ENCODE results near the gene BNIP1.
"Not testable (repeated sequence)": the region's sequence is repeated elsewhere in the genome, so short reads cannot be mapped to it uniquely, and the experiment has no call there.

Gene BNIP1

DNA sequence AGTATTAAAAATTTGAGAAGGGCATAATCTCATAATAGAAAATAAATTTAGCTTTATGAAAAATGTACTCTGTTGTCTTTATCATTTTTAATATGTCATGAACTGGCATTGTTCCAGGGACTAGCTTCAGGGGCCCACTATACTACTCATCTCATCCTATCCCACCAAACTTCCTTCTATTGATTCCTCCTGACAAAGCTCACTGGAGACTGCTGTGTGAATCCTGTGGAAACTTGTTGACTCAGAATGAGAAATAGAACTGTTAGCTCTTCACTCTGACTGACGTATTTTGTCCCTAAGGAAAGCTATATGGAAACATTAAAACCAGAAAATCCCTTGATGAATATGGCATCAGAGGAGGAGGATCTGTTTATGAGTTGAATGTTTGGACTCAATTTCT, 29.8 kb upstream of the BNIP1 start:
- no peak for TF ChIP-seq CTCF (IDR thresholded peaks at IDR 0.05; ENCODE audit: control extremely low read depth, extremely low read depth, low read depth, missing control alignments)
- ChIA-PET POLR2A (no interaction called here), CTCF (interaction anchor here (1.0 to 2.1 kb wide), 4 partner anchors 11 to 104 kb away, joined by 3 to 7 read pairs (median 4); no protein-coding TSS in a partner anchor)
- no peak for DNase-seq (ENCODE audit: extremely low spot score)

DNA sequence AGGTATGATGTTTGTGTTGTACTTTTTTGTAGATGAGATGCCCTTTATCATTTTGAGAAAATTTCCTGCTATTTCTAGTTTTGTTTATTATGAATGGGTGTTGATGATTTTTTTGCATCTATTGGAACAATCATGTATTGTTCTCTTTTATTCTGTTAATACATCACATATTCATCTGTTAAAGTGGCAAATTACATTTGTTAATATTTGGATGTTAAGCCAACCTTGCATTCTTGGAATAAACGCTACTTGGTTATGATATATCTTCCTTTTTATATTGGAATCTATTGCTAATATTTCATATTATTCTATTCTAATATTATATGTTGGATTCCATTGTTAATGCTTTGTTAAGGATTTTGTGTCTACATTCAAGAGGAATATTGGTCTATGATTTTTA, 24.6 kb upstream of the BNIP1 start:
- POLR2A ChIA-PET = no interaction called here
- CTCF ChIA-PET = no interaction called here
- TF ChIP-seq CTCF (IDR thresholded peaks at IDR 0.05; ENCODE audit: control extremely low read depth, extremely low read depth, low read depth, missing control alignments) = no peak
- no peak for DNase-seq (ENCODE audit: extremely low spot score)

DNA sequence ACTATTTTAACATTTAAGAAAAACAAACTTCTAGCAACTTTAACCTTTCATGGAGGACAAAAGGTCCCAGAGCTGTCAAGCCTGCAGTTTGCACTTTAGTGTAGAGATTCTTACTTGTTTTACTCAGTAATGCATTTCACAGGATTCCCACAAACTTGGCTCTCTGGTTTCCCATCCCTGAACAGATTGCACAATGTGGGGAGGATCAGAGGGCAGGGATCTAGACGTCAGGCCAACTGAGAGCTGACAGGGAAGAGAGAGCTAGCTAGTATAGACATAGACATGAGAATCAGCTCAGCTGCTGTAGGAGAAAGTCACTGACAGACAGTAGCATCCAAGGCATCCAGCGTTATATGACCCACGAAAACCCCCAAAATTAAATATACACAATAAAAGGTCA, 20.9 kb upstream of the BNIP1 start:
- DNase-seq (ENCODE audit: extremely low spot score) = no peak
- no peak for TF ChIP-seq CTCF (IDR thresholded peaks at IDR 0.05; ENCODE audit: control extremely low read depth, extremely low read depth, low read depth, missing control alignments)
- ChIA-PET CTCF (interaction anchor here (1.5 to 2.4 kb wide), 2 partner anchors 8 to 13 kb away, joined by 3 to 8 read pairs; no protein-coding TSS in a partner anchor), POLR2A (no interaction called here)

- CTCF ChIA-PET = interaction anchor here (0.9 kb wide), 2 partner anchors 10 to 19 kb away, joined by 3 read pairs; no protein-coding TSS in a partner anchor
- POLR2A ChIA-PET = not testable (repeated sequence)
These were observed 12.2 kb upstream of the BNIP1 start for GRCh38 chr5:173132166-173132565.

DNA sequence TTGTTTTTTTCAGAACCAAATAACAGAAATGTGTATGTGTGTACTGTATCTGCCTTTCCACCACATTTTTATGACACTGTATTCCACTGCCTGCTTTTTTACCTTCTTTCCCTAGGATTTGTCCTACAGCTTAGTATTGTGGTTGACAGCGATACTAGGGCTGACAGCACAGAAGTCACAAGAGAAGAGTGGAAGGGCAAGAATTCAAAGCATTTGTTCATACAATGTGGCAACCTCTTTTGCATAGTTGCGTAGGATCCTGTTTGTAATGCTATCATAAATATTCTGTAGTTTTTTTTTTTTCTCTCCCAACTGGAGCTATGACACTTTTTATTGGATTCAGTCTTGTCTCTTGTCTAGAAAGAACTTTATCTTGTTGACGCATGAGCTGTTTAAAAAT, 5.6 kb upstream of the BNIP1 start:
- ChIA-PET CTCF (interaction anchor here (1.6 kb wide), 1 partner anchor 24 kb away, joined by 3 read pairs; no protein-coding TSS in a partner anchor), POLR2A (no interaction called here)
- no peak for DNase-seq (ENCODE audit: extremely low spot score)
- TF ChIP-seq CTCF (IDR thresholded peaks at IDR 0.05; ENCODE audit: control extremely low read depth, extremely low read depth, low read depth, missing control alignments) = no peak

More at GRCh38 chr5:173132166-173132565, 12.2 kb upstream of the BNIP1 start:
- DNase-seq (ENCODE audit: extremely low spot score) = not testable (repeated sequence)

DNA sequence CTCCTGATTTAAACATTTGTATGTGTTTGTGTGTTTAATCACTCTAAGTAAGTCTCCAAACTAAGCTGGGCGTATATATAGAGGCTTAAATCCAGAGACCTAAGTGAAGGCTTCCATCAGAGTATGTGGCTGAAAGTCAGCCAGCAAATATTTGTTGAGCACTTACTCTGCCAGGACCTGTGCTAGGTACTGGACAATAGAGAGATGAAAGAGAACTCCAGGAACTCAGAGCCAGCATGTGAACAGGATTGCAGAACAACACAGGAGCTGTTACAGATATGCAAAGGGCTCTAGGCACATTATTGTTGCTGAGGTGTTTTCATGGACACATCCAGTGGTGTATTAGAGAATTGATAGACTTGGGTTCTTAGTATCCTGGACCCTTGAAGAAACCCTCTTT, 4.7 kb upstream of the BNIP1 start:
- CTCF ChIA-PET = interaction anchor here (0.9 to 1.6 kb wide), 4 partner anchors 10 to 192 kb away, joined by 3 to 4 read pairs (median 3); no protein-coding TSS in a partner anchor
- DNase-seq (ENCODE audit: extremely low spot score) = no peak
- POLR2A ChIA-PET = no interaction called here
- no peak for TF ChIP-seq CTCF (IDR thresholded peaks at IDR 0.05; ENCODE audit: control extremely low read depth, extremely low read depth, low read depth, missing control alignments)

GRCh38 chr5:173140769-173141168, 3.6 kb upstream of the BNIP1 start:
- TF ChIP-seq CTCF (IDR thresholded peaks at IDR 0.05; ENCODE audit: control extremely low read depth, extremely low read depth, low read depth, missing control alignments) = no peak
- POLR2A ChIA-PET = no interaction called here
- CTCF ChIA-PET = interaction anchor here (0.7 to 2.0 kb wide), 6 partner anchors 10 to 191 kb away, joined by 3 to 5 read pairs (median 4); partner anchors contain the start of gene ATP6V0E1
- no peak for DNase-seq (ENCODE audit: extremely low spot score)

Measured in GM10248 (cell line).